GM18858 (cell line): ENCODE measurements around the gene PXT1.

ENCODE experiments used
- ATAC-seq: cut with Tn5 transposase; IDR thresholded peaks from one replicate; pipeline ENCODE4 v1.9.1; 2021; ENCODE audit not compliant: unreplicated experiment

Gene PXT1

DNA sequence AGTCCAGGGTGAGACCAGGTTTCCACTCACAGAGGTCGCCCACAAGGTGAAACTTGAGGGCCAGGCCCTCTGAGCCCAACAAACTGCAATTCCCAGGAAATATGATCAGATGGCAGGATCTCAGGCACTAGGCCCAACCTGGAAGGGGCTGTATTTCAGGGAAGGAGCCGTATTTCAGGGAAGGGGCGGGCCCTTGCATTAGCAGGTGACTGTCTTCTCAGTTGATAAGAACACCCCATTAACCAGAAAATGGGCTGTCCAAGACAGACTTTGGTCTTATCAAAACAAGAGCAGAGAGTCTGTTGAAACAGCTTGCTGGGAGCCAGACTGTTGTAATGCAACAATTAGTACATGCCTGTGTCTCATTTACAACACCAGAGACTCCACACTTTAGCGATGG, 95.0 kb downstream of the PXT1 start:
- ATAC-seq = no peak

DNA sequence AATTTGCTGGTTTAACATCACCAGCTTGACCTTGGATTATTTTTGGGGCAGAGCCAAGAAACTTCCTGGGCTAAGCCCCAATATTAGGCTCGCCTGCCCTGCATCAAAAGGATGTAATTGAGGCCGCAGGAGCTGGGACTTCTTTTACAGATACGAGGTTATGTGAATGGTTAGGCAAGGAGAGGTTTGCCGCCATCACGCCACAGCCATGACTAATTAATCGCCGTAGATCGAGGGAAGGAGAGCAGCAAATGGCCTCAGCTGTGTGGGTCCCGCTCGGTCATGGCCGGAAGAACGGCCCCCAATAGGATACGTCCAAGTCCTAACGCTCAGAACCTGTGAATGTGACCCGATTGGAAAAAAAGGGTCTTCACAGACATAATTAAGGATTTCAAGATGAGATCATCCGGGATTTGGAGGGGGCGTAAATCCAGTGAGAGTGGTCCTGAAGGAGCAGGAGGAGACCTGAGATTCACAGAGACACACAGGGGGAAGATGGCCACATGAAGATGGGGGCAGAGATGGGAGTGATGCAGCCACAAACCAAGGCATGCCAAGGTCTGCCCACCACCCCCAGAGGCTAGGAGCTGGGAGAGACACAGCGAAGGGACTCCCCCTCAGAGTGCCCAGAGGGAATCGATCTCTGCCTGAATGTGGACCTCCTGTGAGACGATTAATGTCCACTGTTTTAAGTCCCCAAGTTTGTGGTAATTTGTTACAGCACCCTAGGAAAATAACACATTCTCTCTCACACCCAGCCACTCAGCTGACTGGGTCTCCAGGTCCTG, 96.0 kb downstream of the PXT1 start:
- no peak for ATAC-seq

DNA sequence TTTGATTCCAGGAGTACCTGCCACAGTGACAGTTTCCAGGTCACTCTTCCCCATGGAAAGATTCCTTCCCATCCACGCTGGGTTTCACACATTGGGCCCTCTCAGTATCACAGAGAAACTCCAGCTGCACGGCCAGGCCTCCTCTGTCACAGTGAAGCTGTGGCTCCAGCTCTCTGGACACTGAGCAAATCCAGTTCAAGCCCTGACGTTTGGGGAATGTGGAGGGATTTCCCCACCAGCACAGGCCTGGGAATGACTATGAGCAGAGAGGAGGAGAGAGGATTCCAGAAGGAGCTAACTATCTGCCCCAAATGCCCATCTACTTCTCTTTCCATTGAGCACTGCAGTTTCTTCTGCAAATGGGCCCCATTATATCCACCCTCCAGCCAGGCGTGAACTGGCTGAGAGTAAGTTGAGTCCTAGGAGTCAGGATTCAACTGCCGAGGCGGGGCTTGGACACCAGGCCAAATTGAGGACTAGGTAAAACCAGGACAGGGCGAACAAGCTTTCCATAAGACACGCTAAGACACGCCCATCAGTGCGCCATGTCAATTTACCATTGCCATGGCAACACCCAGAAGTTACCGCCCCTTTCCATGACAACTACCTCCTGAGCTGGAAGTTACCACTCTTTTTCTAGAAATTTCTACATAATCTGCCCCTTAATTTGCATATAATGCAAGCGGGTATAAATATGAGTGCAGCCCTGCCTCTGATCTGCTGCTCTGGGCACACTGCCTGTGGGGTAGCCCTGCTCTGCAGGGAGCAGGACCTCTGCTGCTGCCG, 96.8 kb downstream of the PXT1 start:
- ATAC-seq = no peak

- no peak for ATAC-seq
Observed at GRCh38 chr6:36343109-36343680, 99.5 kb downstream of the PXT1 start.

GRCh38 chr6:36340618-36341454, 101.8 kb downstream of the PXT1 start:
- no peak for ATAC-seq
